Measurements from ENCODE around the gene RFX6.
A peak's percentile ranks its signal among the peaks of the same experiment; 100 is the strongest.
"Not testable (repeated sequence)": the region's sequence is repeated elsewhere in the genome, so short reads cannot be mapped to it uniquely, and the experiment has no call there.

Gene RFX6, protein sequence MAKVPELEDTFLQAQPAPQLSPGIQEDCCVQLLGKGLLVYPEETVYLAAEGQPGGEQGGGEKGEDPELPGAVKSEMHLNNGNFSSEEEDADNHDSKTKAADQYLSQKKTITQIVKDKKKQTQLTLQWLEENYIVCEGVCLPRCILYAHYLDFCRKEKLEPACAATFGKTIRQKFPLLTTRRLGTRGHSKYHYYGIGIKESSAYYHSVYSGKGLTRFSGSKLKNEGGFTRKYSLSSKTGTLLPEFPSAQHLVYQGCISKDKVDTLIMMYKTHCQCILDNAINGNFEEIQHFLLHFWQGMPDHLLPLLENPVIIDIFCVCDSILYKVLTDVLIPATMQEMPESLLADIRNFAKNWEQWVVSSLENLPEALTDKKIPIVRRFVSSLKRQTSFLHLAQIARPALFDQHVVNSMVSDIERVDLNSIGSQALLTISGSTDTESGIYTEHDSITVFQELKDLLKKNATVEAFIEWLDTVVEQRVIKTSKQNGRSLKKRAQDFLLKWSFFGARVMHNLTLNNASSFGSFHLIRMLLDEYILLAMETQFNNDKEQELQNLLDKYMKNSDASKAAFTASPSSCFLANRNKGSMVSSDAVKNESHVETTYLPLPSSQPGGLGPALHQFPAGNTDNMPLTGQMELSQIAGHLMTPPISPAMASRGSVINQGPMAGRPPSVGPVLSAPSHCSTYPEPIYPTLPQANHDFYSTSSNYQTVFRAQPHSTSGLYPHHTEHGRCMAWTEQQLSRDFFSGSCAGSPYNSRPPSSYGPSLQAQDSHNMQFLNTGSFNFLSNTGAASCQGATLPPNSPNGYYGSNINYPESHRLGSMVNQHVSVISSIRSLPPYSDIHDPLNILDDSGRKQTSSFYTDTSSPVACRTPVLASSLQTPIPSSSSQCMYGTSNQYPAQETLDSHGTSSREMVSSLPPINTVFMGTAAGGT

DNA sequence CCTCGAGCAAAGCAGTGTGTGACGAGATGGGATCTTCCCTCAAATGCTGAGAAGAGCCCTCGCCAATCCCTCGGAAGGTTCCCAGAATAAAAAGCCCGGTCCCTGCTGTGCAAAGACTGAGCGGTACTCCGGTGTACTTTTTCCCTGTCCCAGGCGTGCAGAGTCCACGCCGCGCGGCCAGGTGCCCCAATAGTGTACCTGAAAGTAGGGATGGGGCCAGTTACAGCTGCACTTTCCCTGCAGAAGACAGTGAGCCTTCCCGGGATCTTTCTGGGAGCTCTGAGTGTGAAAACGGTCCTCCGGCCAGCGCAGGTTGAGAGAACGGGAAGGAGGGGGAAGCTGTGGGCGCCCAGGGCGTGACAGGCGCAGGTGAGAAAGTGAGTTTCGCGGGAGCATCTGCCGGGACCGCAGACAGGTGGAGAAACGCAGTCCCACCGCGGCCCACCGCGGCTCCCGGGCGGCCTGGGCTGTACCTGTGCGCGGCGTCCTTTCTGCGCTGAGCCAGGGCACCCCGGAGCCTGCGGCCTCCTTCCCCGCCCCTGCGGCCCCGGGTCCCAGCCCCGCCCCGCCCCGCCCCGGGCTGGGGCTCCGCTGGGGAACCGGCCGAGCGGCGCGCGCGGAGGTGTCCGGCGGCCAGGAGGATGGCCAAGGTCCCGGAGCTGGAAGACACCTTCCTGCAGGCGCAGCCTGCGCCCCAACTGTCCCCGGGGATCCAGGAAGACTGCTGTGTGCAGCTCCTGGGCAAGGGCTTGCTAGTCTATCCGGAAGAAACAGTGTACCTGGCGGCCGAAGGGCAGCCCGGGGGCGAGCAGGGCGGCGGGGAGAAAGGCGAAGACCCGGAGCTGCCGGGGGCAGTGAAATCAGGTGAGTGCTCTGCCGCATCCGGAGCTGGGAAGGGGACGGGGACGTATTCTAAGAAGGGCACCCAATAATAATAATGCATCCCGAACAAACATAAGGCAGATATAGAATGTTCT is at the start of gene RFX6:
RFX6 (plus strand) TSS at position 608 of the 977 bp plus-strand sequence; CDS start at position 642, 34 bp downstream.
- DNase-seq, result no peak

DNA sequence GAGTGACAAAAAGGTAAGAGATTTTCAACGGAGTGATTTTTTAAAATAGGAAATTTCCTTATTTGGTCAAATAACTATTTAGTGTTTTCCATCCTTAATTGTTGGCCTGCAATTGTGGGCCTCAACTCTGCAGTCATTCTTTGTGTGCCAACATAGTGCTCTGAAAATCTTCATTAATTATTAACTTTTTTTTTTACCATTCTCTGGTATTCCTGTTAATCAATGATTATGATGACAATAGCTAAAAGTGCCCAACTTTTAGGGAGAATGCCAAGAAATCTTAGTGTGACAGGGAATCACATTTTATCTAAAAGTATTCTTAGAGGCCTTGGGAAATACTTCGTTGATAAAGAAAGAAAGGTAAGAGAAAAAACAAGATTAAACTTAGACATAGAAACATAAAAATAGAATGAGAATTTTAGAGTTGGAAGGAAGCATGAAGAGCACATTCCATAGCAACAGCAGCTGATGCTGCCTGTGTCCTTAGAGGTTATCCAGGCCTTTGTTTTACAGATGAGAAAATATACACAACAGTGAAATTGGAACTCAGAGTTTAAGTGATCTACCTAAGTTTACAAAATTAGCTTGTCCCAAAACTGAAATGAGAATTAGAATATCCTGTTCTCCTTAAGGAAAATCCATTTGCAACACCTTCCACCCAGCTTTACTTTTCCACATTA is 49.3 kb upstream of the RFX6 start:
- no peak for DNase-seq

GRCh38 chr6:116828983-116829382 is 48.1 kb upstream of the RFX6 start, which contains the start of gene GPRC6A:
TSS of gene GPRC6A (minus strand) at chr6:116829083. CDS start at chr6:116829013, 70 bp downstream.
- no peak for DNase-seq

- DNase-seq, result not testable (repeated sequence)
Measured at GRCh38 chr6:116834526-116834925, 42.5 kb upstream of the RFX6 start.

GRCh38 chr6:116836606-116837342 is 40.3 kb upstream of the RFX6 start:
- no peak for DNase-seq

GRCh38 chr6:116840091-116840490 is 37.0 kb upstream of the RFX6 start:
- no peak for DNase-seq

- no peak for DNase-seq
Measured at GRCh38 chr6:116842459-116842858, 34.6 kb upstream of the RFX6 start.

GRCh38 chr6:116847227-116847626 is 29.8 kb upstream of the RFX6 start:
- DNase-seq, result peak; percentile 10

DNA sequence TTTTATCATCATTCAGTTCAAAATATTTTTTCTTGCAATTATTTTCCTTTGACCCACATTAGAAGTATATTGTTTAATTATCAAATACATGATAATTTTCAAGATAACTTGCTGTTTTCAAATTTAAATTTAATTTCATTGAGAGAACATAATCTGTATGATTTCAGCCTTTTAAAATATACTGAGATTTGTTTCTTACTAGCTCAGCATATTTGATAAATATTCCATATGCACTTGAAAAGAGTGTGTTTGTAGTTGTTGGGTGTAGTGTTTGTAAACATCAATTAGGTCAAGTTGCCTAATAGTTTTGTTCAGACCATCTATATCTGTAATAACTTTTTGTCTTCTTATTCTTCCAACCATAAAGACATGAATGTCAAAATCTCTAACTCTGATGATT is 19.0 kb upstream of the RFX6 start:
- DNase-seq, result no peak

GRCh38 chr6:116859264-116859663 is 17.8 kb upstream of the RFX6 start:
- no peak for DNase-seq

- no peak for DNase-seq
Measured at GRCh38 chr6:116866281-116866871, 10.7 kb upstream of the RFX6 start.

- DNase-seq, result no peak
Measured at GRCh38 chr6:116872771-116873170, 4.3 kb upstream of the RFX6 start.

DNA sequence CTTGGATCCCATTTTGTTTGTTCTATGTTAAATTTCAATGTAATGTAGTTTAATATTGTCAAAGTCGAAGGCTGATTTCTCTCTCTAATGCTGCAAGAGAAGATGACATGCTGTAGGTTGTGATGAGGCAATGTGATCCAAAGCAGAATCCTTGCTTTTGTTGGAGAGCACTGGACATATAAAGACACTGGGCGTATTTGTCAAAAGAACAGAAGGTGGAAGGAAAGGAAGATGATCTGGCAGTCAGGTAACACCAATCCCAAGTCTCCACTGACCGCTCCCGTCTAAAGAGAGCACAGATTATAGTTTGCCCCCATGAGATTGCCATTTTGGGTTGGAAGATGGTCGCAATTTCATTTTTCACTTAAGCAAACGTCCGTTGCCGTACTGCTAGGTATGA is 935 bp upstream of the RFX6 start:
- no peak for DNase-seq

GRCh38 chr6:116877743-116878142 is 701 bp downstream of the RFX6 start:
- no peak for DNase-seq

GRCh38 chr6:116881236-116881635 is 4.2 kb downstream of the RFX6 start:
- no peak for DNase-seq

GRCh38 chr6:116883005-116883404 is 6.0 kb downstream of the RFX6 start:
- no peak for DNase-seq

DNA sequence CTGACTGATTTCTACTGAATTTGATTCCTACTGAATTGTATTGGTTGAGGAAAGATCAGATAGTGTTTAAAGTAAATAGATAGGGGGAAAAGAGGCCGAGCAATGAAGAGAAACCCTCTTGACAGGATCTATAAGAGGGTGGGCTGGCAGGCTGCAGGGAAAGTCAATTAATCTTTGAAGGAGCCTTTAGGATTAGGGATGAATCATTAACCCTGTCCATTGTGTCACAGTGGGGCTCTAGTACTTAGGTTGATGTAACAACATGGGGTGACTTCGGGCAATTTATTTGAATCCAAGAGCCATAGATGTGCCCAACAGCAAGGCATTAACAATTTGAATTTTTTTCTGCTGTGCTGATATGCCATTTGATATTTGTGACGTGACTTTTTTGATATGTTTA is 7.5 kb downstream of the RFX6 start:
- no peak for DNase-seq

GRCh38 chr6:116887168-116887567 is 10.1 kb downstream of the RFX6 start:
- no peak for DNase-seq

GRCh38 chr6:116887894-116888293 is 10.9 kb downstream of the RFX6 start:
- DNase-seq, result no peak

DNA sequence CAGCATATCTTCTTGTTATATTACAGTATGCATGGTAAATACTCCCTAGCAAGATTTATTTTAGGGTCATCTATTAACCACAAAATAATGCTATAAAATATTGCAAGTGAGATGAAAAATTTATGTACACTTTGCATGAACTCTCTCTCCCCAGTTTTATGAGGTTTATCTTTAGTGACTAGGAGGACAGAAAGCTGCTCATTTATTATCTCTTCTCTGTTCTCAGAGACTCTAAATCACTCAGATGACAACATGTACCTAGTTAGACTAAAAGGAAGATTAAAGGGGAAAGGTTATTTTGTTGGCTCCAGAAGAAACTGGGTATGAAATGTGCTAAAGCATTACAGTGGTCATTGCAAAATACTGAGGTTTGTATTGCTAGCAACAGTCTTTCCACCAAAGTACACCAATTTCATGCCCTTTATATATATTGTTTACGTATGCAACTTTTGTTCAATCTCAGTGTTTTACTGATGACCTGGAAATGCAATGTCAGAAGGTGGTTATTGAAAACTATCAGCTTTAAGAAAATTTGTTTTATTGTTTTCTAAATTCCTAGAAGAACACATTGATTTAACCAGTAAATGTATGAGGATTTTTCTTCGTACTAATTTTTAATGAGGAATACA is 11.8 kb downstream of the RFX6 start:
- no peak for DNase-seq
